ENCODE data around the gene SCUBE2.

SCUBE2 gene

GRCh38 chr11:9089636-9090035, 1.8 kb downstream of the SCUBE2 start:
- Histone ChIP-seq H3K27ac (ENCODE audit: low read length) (no peak overlapping the region), H3K36me3 (ENCODE audit: control insufficient read depth, insufficient read depth, low read length) (no peaks in the 10 kb centered on the region), H3K27me3 (ENCODE audit: control insufficient read depth, insufficient read depth, low read length) (peaks cover 9% of the 10 kb centered on the region; the same call in 1 of the 2 replicates), H3K9me3 (ENCODE audit: control insufficient read depth, insufficient read depth, low read length) (no peaks in the 10 kb centered on the region), H3K4me1 (ENCODE audit: control insufficient read depth, insufficient read depth, low read length) (peaks cover 4% of the 10 kb centered on the region), H3K4me3 (ENCODE audit: low read length) (no peak overlapping the region)
- no peak for DNase-seq (ENCODE audit: low read depth, low spot score)
- no CpG with 5 or more reads among the region's 6 CpGs for WGBS (ENCODE audit: insufficient coverage, insufficient read length)

- peaks cover 9% of the 10 kb centered on the region; the same call in 1 of the 2 replicates for H3K27me3 ChIP-seq (ENCODE audit: control insufficient read depth, insufficient read depth, low read length)
- no peak overlapping the region for H3K27ac ChIP-seq (ENCODE audit: low read length)
- no peaks in the 10 kb centered on the region for H3K36me3 ChIP-seq (ENCODE audit: control insufficient read depth, insufficient read depth, low read length)
- H3K4me1 ChIP-seq (ENCODE audit: control insufficient read depth, insufficient read depth, low read length): peaks cover 4% of the 10 kb centered on the region
- WGBS (ENCODE audit: insufficient coverage, insufficient read length): no CpG with 5 or more reads among the region's 3 CpGs
- H3K4me3 ChIP-seq (ENCODE audit: low read length): no peak overlapping the region
- no peaks in the 10 kb centered on the region for H3K9me3 ChIP-seq (ENCODE audit: control insufficient read depth, insufficient read depth, low read length)
- DNase-seq (ENCODE audit: low read depth, low spot score): no peak
These were observed 2.3 kb downstream of the SCUBE2 start for GRCh38 chr11:9089061-9089460.

- Histone ChIP-seq H3K27ac (ENCODE audit: low read length) (no peak overlapping the region), H3K36me3 (ENCODE audit: control insufficient read depth, insufficient read depth, low read length) (no peaks in the 10 kb centered on the region), H3K4me1 (ENCODE audit: control insufficient read depth, insufficient read depth, low read length) (no peaks in the 10 kb centered on the region), H3K27me3 (ENCODE audit: control insufficient read depth, insufficient read depth, low read length) (no peaks in the 10 kb centered on the region), H3K4me3 (ENCODE audit: low read length) (no peak overlapping the region), H3K9me3 (ENCODE audit: control insufficient read depth, insufficient read depth, low read length) (no peaks in the 10 kb centered on the region)
- DNase-seq (ENCODE audit: low read depth, low spot score): no peak
- WGBS (ENCODE audit: insufficient coverage, insufficient read length): no CpG with 5 or more reads among the region's 4 CpGs
These were observed 8.8 kb downstream of the SCUBE2 start for GRCh38 chr11:9082575-9082974.

- no peak overlapping the region for H3K27ac ChIP-seq (ENCODE audit: low read length)
- H3K4me3 ChIP-seq (ENCODE audit: low read length): no peak overlapping the region
- H3K36me3 ChIP-seq (ENCODE audit: control insufficient read depth, insufficient read depth, low read length): no peaks in the 10 kb centered on the region
- H3K4me1 ChIP-seq (ENCODE audit: control insufficient read depth, insufficient read depth, low read length): no peaks in the 10 kb centered on the region
- H3K27me3 ChIP-seq (ENCODE audit: control insufficient read depth, insufficient read depth, low read length): no peaks in the 10 kb centered on the region
- H3K9me3 ChIP-seq (ENCODE audit: control insufficient read depth, insufficient read depth, low read length): no peaks in the 10 kb centered on the region
- WGBS (ENCODE audit: insufficient coverage, insufficient read length): no CpG with 5 or more reads among the region's 1 CpG
- no peak for DNase-seq (ENCODE audit: low read depth, low spot score)
These were observed 10.2 kb downstream of the SCUBE2 start for GRCh38 chr11:9081153-9081552.

- Histone ChIP-seq H3K27me3 (ENCODE audit: control insufficient read depth, insufficient read depth, low read length) (no peaks in the 10 kb centered on the region), H3K9me3 (ENCODE audit: control insufficient read depth, insufficient read depth, low read length) (no peaks in the 10 kb centered on the region), H3K4me1 (ENCODE audit: control insufficient read depth, insufficient read depth, low read length) (no peaks in the 10 kb centered on the region), H3K4me3 (ENCODE audit: low read length) (no peak overlapping the region), H3K27ac (ENCODE audit: low read length) (no peak overlapping the region), H3K36me3 (ENCODE audit: control insufficient read depth, insufficient read depth, low read length) (0 out of 2 replicates have a peak, but pooled peaks cover 3% of the 10 kb centered on the region)
- no peak for DNase-seq (ENCODE audit: low read depth, low spot score)
- no CpG with 5 or more reads among the region's 5 CpGs for WGBS (ENCODE audit: insufficient coverage, insufficient read length)
These were observed 13.0 kb downstream of the SCUBE2 start for GRCh38 chr11:9078113-9079086.

GRCh38 chr11:9077164-9077563, 14.2 kb downstream of the SCUBE2 start:
- DNase-seq (ENCODE audit: low read depth, low spot score): no peak
- no peak overlapping the region for H3K27ac ChIP-seq (ENCODE audit: low read length)
- no peaks in the 10 kb centered on the region for H3K9me3 ChIP-seq (ENCODE audit: control insufficient read depth, insufficient read depth, low read length)
- H3K4me3 ChIP-seq (ENCODE audit: low read length): no peak overlapping the region
- no peaks in the 10 kb centered on the region for H3K4me1 ChIP-seq (ENCODE audit: control insufficient read depth, insufficient read depth, low read length)
- H3K36me3 ChIP-seq (ENCODE audit: control insufficient read depth, insufficient read depth, low read length): 0 out of 2 replicates have a peak, but pooled peaks cover 3% of the 10 kb centered on the region
- WGBS (ENCODE audit: insufficient coverage, insufficient read length): no CpG with 5 or more reads among the region's 2 CpGs
- H3K27me3 ChIP-seq (ENCODE audit: control insufficient read depth, insufficient read depth, low read length): no peaks in the 10 kb centered on the region

- H3K4me3 ChIP-seq (ENCODE audit: low read length): no peak overlapping the region
- H3K9me3 ChIP-seq (ENCODE audit: control insufficient read depth, insufficient read depth, low read length): no peaks in the 10 kb centered on the region
- no peak overlapping the region for H3K27ac ChIP-seq (ENCODE audit: low read length)
- no CpG with 5 or more reads among the region's 3 CpGs for WGBS (ENCODE audit: insufficient coverage, insufficient read length)
- H3K36me3 ChIP-seq (ENCODE audit: control insufficient read depth, insufficient read depth, low read length): 0 out of 2 replicates have a peak, but pooled peaks cover 3% of the 10 kb centered on the region
- H3K27me3 ChIP-seq (ENCODE audit: control insufficient read depth, insufficient read depth, low read length): no peaks in the 10 kb centered on the region
- no peaks in the 10 kb centered on the region for H3K4me1 ChIP-seq (ENCODE audit: control insufficient read depth, insufficient read depth, low read length)
- no peak for DNase-seq (ENCODE audit: low read depth, low spot score)
These were observed 14.7 kb downstream of the SCUBE2 start for GRCh38 chr11:9076661-9077060.

- Histone ChIP-seq H3K36me3 (ENCODE audit: control insufficient read depth, insufficient read depth, low read length) (0 out of 2 replicates have a peak, but pooled peaks cover 3% of the 10 kb centered on the region), H3K27me3 (ENCODE audit: control insufficient read depth, insufficient read depth, low read length) (no peaks in the 10 kb centered on the region), H3K4me3 (ENCODE audit: low read length) (no peak overlapping the region), H3K9me3 (ENCODE audit: control insufficient read depth, insufficient read depth, low read length) (no peaks in the 10 kb centered on the region), H3K4me1 (ENCODE audit: control insufficient read depth, insufficient read depth, low read length) (no peaks in the 10 kb centered on the region), H3K27ac (ENCODE audit: low read length) (no peak overlapping the region)
- DNase-seq (ENCODE audit: low read depth, low spot score): no peak
- no CpG with 5 or more reads among the region's 3 CpGs for WGBS (ENCODE audit: insufficient coverage, insufficient read length)
These were observed 15.4 kb downstream of the SCUBE2 start for GRCh38 chr11:9076046-9076445.

- Histone ChIP-seq H3K4me3 (ENCODE audit: low read length) (no peak overlapping the region), H3K36me3 (ENCODE audit: control insufficient read depth, insufficient read depth, low read length) (0 out of 2 replicates have a peak, but pooled peaks cover 3% of the 10 kb centered on the region), H3K4me1 (ENCODE audit: control insufficient read depth, insufficient read depth, low read length) (no peaks in the 10 kb centered on the region), H3K9me3 (ENCODE audit: control insufficient read depth, insufficient read depth, low read length) (no peaks in the 10 kb centered on the region), H3K27ac (ENCODE audit: low read length) (no peak overlapping the region), H3K27me3 (ENCODE audit: control insufficient read depth, insufficient read depth, low read length) (no peaks in the 10 kb centered on the region)
- no CpG with 5 or more reads among the region's 4 CpGs for WGBS (ENCODE audit: insufficient coverage, insufficient read length)
- DNase-seq (ENCODE audit: low read depth, low spot score): no peak
These were observed 15.8 kb downstream of the SCUBE2 start for GRCh38 chr11:9075556-9075955.

GRCh38 chr11:9074338-9075029, 16.9 kb downstream of the SCUBE2 start:
- H3K4me3 ChIP-seq (ENCODE audit: low read length): no peak overlapping the region
- no peak for DNase-seq (ENCODE audit: low read depth, low spot score)
- no peaks in the 10 kb centered on the region for H3K27me3 ChIP-seq (ENCODE audit: control insufficient read depth, insufficient read depth, low read length)
- no peak overlapping the region for H3K27ac ChIP-seq (ENCODE audit: low read length)
- 0 out of 2 replicates have a peak, but pooled peaks cover 3% of the 10 kb centered on the region for H3K36me3 ChIP-seq (ENCODE audit: control insufficient read depth, insufficient read depth, low read length)
- H3K4me1 ChIP-seq (ENCODE audit: control insufficient read depth, insufficient read depth, low read length): no peaks in the 10 kb centered on the region
- WGBS (ENCODE audit: insufficient coverage, insufficient read length): no CpG with 5 or more reads among the region's 15 CpGs
- no peaks in the 10 kb centered on the region for H3K9me3 ChIP-seq (ENCODE audit: control insufficient read depth, insufficient read depth, low read length)
